Calu3 (cell line): ENCODE data around the gene REG3A. TPM values are rescaled to one million over a fixed set of nuclear protein-coding genes. Genes with fewer than 3 reads are reported as not detected.

Experiments used
- BruUV-seq: library from RNA; stranded (reverse); fragments of 400-500 nt; replicated peaks from 2 replicates; lab custom pipeline; 2021; lab: Mats Ljungman, UMichigan
- CTCF ChIA-PET: fragments of 300-600 bp; sonication (Branson Sonifier 250); formaldehyde crosslinking; loops from one replicate; lab custom pipeline; 2022; ENCODE audit warnings: antibody characterized with exemption; lab: Charles Lee
- DNase-seq: peaks from one replicate; pipeline ENCODE4 v3.0.0; 2022
- H3K27ac Mint-ChIP-seq: one replicate; pipeline ENCODE4 v1.8.0; 2022; ENCODE audit warnings: mixed read lengths; ENCODE audit not compliant: unreplicated experiment
- H3K27me3 Mint-ChIP-seq: one replicate; pipeline ENCODE4 v1.8.0; 2022; ENCODE audit warnings: mixed read lengths; ENCODE audit not compliant: unreplicated experiment
- H3K36me3 Mint-ChIP-seq: one replicate; pipeline ENCODE4 v1.8.0; 2022; ENCODE audit warnings: mild to moderate bottlenecking, moderate library complexity, mixed read lengths; ENCODE audit not compliant: insufficient read depth, unreplicated experiment
- H3K4me1 Mint-ChIP-seq: one replicate; pipeline ENCODE4 v1.8.0; 2022; ENCODE audit warnings: mild to moderate bottlenecking, low read depth, mixed read lengths; ENCODE audit not compliant: unreplicated experiment
- H3K4me3 Mint-ChIP-seq: one replicate; pipeline ENCODE4 v1.8.0; 2022; ENCODE audit warnings: mild to moderate bottlenecking, low read depth, moderate library complexity, mixed read lengths; ENCODE audit not compliant: unreplicated experiment
- H3K9me3 Mint-ChIP-seq: one replicate; pipeline ENCODE4 v1.8.0; 2022; ENCODE audit warnings: low read depth, mixed read lengths; ENCODE audit not compliant: unreplicated experiment
- CTCF ChIP-seq: fragments of 200-600 bp; IDR thresholded peaks from one replicate; pipeline ENCODE4 v1.8.0; 2022; ENCODE audit warnings: antibody characterized with exemption; ENCODE audit not compliant: unreplicated experiment
- intact Hi-C: fragments of 100-400 bp; cut with micrococcal nuclease; formaldehyde crosslinking; loops from one replicate; pipeline ENCODE4 v1.10.0; 2022; ENCODE audit not compliant: unreplicated experiment
- total RNA-seq: library from RNA; stranded (reverse); gene quantifications from 2 replicates; pipeline ENCODE4 v1.2.3, GENCODE V29; 2022

The REG3A gene
- total RNA-seq, 1 experiment from 2014 or later, result not detected

GRCh38 chr2:79131687-79132086 lies 27.9 kb downstream of the REG3A start:
- TF ChIP-seq CTCF, result no peak
- no peaks in the 10 kb centered on the region for H3K4me1 Mint-ChIP-seq
- BruUV-seq, result no TSS peak
- H3K36me3 Mint-ChIP-seq, result no peaks in the 10 kb centered on the region
- H3K4me3 Mint-ChIP-seq, result no peak overlapping the region
- intact Hi-C loops, result no loop called here
- peaks cover 2% of the 10 kb centered on the region for H3K9me3 Mint-ChIP-seq
- DNase-seq, result no peak
- H3K27ac Mint-ChIP-seq, result no peak overlapping the region
- H3K27me3 Mint-ChIP-seq, result no peaks in the 10 kb centered on the region
- CTCF ChIA-PET, result no interaction called here

- TF ChIP-seq CTCF, result no peak
- Mint-ChIP-seq H3K9me3 (peaks cover 2% of the 10 kb centered on the region), H3K27me3 (no peaks in the 10 kb centered on the region), H3K4me1 (no peaks in the 10 kb centered on the region), H3K27ac (no peak overlapping the region), H3K36me3 (no peaks in the 10 kb centered on the region), H3K4me3 (no peak overlapping the region)
- CTCF ChIA-PET, result no interaction called here
- BruUV-seq, result no TSS peak
- no peak for DNase-seq
- intact Hi-C loops, result no loop called here
Measured at GRCh38 chr2:79129804-79130203, 29.7 kb downstream of the REG3A start.

- H3K4me1 Mint-ChIP-seq, result no peaks in the 10 kb centered on the region
Measured at GRCh38 chr2:79129260-79129659, 30.3 kb downstream of the REG3A start.

GRCh38 chr2:79128406-79128805 lies 31.1 kb downstream of the REG3A start:
- H3K36me3 Mint-ChIP-seq, result no peaks in the 10 kb centered on the region
- no peaks in the 10 kb centered on the region for H3K27me3 Mint-ChIP-seq
- intact Hi-C loops, result no loop called here
- H3K9me3 Mint-ChIP-seq, result peaks cover 5% of the 10 kb centered on the region
- no peak for TF ChIP-seq CTCF
- H3K4me3 Mint-ChIP-seq, result no peak overlapping the region
- no peaks in the 10 kb centered on the region for H3K4me1 Mint-ChIP-seq
- H3K27ac Mint-ChIP-seq, result no peak overlapping the region
- DNase-seq, result no peak
- no TSS peak for BruUV-seq
- CTCF ChIA-PET, result no interaction called here

More at GRCh38 chr2:79129260-79129659, 30.3 kb downstream of the REG3A start:
- Mint-ChIP-seq H3K27me3 (no peaks in the 10 kb centered on the region), H3K27ac (no peak overlapping the region), H3K36me3 (no peaks in the 10 kb centered on the region), H3K9me3 (peaks cover 4% of the 10 kb centered on the region), H3K4me3 (no peak overlapping the region)
- intact Hi-C loops, result no loop called here
- TF ChIP-seq CTCF, result no peak
- CTCF ChIA-PET, result no interaction called here
- BruUV-seq, result no TSS peak
- no peak for DNase-seq

- peaks cover 5% of the 10 kb centered on the region for H3K9me3 Mint-ChIP-seq
- DNase-seq, result no peak
- H3K27ac Mint-ChIP-seq, result no peak overlapping the region
- no peaks in the 10 kb centered on the region for H3K4me1 Mint-ChIP-seq
- no TSS peak for BruUV-seq
- no peaks in the 10 kb centered on the region for H3K27me3 Mint-ChIP-seq
- intact Hi-C loops, result no loop called here
- CTCF ChIA-PET, result no interaction called here
- no peak overlapping the region for H3K4me3 Mint-ChIP-seq
- no peaks in the 10 kb centered on the region for H3K36me3 Mint-ChIP-seq
- TF ChIP-seq CTCF, result no peak
Measured at GRCh38 chr2:79125721-79125985, 33.9 kb downstream of the REG3A start.
